Activated T-helper 9 cell treated with anti-CD3 and anti-CD28 coated beads, Interleukin-2, amount 50 U/mL, for 16 hours (primary cell): ENCODE results near the gene MGAM2.

Source experiments
- DNase-seq: peaks from one replicate; pipeline ENCODE4 v3.0.0-alpha.2; 2020; ENCODE audit warnings: low read depth

MGAM2 gene

DNA sequence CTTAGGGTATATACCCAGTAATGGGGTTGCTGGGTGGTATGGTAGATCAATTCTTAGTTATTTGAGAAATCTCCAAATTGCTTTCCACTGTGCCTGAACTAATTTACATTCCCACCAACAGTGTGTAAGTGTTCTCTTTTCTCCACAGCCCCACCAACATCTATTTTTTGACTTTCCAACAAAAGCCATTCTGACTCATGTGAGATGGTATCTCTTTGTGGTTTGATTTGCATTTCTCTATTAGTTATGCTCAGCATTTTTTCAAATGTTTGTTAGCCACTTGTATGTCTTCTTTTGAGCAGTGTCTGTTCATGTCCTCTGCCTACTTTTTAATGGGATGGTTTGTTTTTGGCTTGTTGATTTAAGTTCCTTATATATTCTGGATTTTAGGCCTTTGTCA is 66.4 kb downstream of the MGAM2 start:
- no peak for DNase-seq

DNA sequence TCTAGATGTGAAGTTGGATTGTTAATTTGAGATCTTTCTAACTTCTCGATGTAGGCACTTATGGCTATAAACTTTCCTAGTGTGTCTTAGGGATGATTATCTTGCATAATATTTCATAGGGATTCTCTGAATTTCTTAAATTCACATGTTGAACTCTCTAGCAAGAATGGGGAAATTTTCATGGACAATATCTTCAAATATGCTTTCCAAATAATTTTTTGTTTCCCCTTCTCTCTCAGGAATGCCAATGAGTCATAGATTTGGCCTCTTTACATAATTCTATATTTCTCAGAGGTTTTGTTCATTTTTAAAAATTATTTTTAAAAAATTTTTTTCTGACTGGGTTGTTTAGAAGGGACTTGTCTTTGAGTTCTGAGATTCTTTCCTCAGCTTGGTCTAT is 68.9 kb downstream of the MGAM2 start:
- no peak for DNase-seq

DNA sequence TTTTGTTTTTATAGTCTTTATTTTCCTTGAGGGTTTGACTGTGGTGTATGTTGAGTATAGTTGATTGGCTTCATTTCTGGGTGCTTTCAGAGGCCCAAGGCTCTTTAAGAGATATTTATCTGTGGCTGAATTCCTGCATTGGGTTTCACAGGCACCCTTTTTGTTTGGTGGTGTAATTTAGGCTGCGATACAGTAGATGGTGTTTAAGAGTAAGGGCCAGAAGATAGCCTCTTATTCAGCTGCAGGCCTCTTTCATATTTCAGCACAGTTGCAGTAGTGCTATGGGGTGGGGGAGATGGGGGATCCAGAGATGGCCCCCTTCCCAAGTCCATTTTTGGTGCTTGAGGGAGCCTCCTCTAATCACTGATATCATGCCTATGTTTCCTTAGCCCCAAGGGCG is 69.7 kb downstream of the MGAM2 start:
- DNase-seq = no peak

DNA sequence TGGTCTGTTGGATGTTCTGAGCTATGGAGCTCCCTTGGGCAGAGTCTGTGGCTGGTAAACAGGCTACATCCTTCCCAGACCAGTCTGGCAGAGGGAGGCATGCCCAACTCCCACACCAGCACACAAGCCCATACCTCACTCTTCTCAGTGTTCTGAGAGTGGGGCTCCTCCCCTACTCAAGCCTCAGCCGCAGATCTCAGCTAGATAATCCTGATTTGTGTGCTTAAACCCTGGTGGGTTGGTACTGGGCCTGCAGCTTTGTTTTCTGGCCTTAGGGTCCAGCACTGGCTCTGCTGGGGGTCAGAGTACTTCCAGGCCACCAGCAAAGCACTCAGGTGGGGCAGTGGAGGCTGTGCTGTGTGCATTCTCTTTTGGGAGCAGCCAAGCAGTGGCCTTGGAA is 70.4 kb downstream of the MGAM2 start:
- DNase-seq = no peak

DNA sequence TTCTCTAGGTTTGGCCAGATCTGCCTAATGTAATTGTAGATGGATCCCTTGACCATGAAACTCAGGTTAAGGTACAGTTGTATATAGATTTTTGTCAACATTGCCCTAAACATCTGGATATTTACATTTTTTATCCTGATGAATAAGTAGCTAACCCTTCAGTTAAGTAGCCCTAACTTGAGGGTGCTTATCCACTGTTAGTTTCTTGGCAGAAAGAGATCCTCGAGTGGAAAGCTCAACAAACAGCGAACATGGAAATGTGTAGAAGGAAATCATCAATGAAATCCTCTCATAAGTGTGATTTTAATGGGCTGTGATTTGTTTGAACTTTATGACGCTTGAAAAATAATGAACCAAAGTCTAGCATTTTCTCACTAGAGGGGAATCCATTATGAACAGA is 73.6 kb downstream of the MGAM2 start:
- DNase-seq = no peak

DNA sequence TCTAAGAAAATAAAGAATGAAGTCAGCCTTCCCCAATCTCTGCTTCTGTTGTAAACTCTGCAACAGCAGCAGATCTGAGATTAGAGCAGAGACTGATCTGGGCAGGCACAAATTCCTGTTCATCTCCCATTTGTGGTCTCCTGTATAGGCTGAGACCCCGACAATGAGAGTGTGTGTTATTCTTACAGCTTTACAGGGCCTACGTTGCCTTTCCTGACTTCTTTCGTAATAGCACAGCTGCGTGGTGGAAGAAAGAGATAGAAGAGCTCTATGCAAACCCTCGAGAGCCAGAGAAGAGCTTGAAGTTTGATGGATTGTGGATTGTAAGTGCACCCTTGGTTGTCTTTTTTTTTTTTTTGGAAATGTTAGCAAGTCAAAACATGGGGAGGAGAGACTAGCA is 74.3 kb downstream of the MGAM2 start:
- no peak for DNase-seq

DNA sequence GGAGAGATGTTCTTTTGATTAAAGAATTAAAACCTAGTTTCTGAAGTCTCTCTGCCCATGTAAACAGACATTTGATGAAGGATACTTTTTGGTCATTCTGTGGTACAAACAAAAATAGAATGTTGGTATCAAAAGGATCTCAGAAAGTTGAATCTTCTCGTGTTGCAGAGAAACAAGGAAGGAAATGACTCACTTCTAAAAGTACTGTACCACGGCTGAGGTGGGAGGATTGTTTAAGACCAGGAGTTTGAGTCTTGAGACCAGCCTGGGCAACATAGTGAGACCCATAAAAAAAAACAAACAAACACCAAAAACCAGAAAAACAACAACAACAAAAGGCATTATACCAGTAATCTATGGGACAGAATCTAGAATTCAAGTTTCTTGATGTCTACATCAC is 76.6 kb downstream of the MGAM2 start:
- no peak for DNase-seq

DNA sequence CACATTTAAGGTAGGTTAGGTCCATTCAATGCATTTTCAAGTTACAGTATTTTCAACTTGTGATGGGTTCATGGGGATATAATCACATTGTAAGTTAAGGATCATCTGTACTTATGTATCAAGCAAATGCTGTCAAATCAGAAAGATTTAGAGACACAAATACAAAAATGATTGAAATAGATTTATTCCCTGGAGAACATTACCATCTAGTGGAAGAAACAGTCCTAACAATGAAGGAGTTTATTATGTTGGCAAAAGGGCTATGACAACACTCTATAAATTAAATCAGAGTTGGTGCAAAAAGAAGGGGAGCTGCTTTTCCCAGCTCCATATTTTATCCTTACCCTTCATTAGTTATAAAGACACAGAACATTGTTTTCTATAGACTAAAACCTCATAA is 77.3 kb downstream of the MGAM2 start:
- DNase-seq = no peak

DNA sequence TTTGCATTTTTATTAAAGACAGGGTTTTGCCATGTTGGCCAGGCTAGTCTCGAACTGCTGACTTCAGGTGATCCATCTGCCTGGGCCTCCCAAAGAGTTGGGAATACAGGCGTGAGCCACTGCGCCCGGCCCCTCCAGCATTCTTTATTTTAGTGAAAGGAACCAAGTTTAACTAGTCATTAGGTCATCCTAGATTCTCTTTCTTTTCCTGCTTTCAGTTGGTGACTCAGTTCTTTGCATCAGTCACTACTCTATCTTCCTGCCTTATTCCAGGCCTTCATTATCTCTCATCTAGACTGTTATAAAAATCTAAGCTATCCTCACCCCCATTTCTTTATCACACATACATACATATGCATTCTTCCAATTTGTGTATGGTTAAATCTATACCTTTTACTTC is 82.7 kb downstream of the MGAM2 start:
- no peak for DNase-seq

DNA sequence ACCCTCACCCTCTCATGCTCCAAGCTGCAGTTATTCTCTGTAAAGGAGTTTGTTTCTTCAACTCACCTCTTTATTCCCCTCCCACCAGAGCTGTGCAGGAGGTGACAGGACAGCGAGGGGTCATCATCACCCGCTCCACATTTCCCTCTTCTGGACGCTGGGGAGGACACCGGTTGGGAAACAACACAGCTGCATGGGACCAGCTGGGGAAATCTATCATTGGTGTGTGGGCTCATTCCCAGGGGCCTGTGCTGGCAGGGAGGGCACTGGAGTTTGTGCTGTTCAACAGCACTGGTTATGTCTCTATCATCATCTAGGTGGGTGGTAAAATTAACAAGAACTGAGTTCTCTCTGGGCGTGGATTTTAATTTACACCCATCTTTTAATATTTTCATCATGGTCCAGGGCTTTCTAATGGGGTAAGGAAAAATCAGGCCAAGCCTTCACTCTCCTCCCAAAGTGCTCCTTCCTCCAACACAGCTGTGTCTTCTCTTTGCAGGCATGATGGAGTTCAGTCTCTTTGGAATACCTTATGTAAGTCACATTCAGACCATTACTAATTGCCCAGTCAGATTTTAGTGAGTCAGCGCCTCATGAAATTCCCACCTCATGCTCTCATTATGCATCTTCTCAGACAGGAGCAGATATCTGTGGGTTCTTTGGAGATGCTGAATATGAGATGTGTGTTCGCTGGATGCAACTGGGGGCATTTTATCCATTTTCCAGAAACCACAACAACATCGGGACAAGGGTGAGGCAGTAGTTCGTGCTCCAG is 84.7 kb downstream of the MGAM2 start:
- DNase-seq = no peak

DNA sequence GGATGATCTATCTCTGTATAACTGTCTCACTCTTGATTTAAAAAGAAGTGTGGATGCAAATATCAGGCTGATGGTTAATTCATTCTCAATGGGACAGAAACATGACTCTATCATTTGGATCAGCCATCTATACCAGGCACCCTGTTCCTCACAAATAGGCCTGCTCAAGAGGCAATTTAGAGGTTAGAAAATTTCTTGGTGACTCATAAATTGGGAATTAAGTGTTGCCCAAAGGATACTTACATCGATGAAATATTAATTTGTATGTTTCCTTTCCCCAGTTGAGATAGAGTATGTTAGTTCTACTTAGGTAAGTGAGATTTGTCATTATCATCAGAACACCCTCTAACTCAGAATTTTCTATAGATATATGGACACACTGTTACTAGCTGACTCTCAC is 88.7 kb downstream of the MGAM2 start:
- DNase-seq = no peak

DNA sequence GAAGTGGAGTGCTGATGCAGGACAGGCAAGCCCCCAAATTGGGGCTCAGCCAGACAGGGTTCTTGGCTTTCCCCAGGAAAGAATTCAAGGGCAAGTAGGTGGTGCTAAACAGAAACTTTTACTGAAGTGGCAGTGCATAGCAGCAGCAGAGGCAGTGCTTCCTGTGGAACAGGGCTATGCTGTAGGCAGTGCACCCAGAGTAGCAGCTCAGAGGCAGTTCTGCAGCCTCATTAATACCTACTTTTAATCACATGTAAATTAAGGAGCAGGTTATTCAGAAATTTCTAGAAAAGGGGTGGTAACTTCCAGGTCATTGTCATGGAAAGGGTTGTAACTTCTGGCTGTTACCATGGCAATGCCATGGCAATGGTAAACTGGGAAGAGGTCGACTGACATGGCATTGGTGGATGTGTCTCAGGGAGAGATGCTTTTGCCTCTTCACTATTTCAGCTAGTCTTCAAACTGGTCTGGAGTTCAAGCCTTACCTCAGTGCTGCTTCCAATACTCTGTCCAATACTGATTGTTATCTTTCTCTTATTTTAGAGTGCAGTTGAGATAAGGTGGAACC is 117.1 kb downstream of the MGAM2 start:
- no peak for DNase-seq

DNA sequence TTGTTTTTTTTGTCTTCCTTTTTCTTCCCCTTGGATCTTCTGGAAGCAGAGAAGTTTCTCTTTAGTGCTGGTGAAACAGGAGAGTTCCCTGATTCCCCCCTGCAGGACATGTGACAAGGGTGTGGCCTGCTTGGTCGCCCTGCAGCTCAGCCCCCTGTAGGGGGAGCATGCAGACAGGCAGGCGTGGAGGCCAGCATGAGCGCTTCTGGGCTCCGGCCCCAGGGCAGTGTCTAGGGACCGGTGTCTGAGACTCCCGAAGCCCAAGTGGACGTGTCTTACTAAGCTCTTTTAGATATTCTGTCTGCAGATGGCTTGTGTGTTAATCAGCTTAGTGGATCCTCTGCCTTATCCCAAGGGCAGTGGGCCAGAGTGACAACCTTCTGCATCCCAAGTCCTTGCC is 120.2 kb downstream of the MGAM2 start:
- DNase-seq = no peak

DNA sequence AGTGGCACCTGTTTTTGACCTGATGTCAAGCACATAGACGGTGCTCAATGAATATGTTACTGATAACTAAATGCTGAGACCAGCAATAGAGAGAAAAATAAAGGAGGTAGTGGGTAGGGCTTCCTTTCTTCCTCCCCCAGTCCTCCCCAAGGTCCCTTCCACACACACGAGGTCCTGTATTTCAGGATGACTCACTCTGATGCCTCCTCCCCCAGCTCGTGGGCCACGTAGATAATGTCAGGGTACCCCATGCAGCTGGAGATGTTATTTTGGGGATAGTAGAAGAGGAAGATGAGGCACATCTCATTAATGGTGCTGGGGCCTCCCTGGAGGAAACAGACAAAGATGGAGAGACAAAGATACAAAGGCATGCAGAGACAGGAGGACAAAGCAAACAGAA is 129.0 kb downstream of the MGAM2 start:
- no peak for DNase-seq

DNA sequence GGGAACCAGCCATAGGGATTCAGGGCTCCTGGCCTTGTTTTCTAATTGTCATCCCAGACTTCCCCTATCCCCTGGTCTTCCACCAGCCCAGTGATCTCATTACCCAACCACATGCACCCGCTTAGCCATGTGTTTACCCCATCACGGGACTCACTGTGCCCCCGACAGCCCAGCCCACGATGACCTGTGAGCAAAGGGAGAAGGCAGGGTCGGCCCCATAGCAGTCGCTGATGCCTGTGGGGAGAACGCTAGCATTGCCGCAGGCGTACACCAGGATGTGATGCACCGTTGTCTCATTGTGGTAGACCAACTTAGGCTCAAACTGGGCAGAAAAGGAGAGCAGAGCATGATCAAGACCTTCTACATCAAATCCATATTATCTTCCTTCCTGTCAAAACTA is 132.3 kb downstream of the MGAM2 start:
- DNase-seq = no peak

DNA sequence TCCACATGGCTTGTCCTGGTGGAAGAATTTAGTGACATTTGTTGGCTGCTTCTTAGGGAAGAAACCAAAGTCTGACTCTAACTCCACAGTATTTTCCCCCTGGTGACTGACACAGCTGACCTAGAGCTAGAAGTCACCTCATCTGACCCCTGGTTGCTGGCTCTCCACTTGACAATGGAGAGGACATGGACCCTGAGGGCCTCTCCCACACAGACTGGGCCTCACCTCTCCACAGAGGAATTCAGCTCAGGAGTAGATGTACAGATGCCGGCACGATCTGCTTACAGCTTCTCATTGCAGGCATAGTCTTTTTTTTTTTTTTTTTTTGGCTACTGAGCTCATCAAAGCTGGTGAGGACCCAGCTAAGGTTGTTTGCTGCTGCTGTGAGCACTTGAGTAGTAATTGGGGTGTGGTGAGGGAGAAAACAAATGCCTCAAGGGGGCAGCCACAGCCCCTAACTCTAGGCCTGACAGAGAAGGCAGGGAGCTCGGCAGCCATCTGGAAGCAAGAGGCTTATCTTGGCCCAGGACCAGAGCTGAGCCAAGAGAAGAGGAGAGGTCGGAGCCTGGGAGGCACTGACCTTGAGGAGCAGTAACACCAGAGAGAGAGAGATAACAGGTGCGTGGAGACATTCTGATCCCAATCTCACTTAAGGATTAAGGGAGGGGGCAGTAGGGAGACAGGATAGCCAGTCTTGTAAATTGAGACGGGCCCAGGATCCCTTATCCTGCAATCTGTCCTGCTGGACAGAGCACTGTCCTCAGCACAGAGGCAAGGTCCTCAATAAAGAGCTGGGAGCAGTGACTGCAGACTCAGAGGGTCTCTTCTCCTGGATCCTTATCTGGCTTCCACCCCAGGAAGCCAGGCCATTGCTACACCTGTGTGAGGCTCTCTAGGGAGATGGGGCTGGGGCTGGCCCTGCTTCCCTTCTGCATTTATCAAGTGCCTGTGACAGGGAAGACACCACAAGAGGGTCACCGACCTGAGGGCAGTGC is 136.9 kb downstream of the MGAM2 start:
- DNase-seq = no peak

DNA sequence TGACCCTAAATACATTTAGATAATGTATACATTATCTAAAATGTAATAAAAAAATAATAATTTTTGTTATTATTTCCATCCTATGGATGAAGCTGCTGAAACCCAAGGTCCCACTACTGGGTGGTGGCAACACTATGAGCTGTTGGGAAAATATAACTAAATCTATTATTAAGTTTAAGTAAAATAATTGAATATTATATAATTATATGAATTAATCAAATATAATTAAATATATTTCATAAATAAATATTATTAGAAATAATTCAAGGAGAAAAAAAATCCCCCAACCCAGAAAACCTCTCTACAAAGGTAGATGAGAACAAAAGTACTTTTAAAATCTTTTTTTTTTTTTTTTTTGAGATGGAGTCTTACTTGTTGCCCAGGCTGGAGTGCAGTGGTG is 138.4 kb downstream of the MGAM2 start:
- no peak for DNase-seq

DNA sequence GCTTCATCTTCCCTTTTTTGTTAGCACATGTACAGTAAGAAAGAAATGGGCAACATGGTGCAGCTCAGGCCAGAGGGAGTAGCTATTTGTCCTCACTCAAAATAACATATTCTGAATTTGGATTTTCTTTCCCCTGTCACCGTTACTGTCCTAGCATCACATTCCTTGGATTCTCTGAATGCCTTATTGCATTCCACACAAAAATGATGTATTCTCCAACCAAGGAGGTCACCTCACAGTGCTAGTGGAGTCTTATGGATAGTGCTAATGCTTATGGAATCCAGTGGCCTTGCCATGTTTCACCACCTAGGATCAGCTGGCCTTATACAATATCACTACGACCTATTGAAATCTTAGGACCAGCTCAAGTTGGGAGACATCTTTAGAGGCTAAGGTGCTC is 139.2 kb downstream of the MGAM2 start:
- DNase-seq = no peak

DNA sequence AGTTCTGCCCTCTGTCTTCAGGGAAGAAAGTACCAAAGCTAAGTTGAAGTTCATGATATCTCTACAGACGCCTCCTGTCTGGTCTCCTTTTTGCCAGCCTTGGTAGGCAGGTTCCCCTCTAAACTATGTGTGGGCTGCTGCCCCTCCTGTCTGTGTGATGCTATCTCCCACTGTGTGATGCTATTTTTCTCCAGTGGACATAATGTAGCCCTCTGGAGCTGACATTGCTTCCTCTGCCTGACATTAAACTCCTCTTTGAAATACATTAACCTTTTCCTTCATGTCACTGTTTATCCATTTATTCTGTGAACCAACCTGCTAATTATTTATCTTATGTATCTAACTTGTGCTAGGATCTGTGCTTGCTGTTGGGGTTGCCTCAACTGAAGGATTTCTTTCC is 146.4 kb downstream of the MGAM2 start, which contains the start of gene PRSS58:
Gene PRSS58, minus strand, starts transcription at position 101 of the 400 bp plus-strand sequence. CDS start 351 bp downstream, outside the sequence.
- no peak for DNase-seq

DNA sequence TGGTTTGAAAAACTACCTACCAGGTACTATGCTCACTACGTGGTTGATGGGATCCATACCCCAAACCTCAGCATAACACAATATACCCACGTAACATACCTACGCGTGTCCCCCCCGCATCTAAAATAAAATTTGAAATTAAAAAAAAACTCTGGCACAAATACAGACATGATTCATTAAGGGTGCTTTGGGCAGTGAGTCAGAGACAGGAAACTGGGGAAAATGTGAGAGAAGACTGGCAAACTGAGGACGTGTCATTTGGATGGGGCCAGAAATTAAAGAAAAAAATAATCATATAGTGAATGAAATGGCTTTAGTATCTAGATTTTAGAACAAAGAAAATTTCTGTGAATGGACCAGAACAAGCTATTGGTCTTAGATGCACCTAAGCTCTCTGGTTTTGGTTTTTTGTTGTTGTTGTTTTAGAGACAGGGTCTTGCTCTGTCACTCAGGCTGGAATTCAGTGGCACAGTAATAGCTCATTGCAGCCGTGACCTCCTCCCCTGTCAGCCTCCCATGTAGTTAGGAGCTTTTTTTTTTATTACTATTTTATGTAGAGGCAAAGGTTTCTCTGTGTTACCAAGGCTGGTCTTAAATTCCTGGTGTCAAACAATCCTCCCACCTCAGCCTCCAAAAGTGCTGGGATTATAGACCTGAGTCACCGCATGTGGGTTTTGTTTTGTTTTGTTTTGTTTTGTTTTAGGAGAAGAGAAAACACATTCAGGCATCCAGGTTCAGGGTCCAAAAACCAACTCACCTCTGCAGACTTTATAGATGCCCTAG is 152.3 kb downstream of the MGAM2 start:
- no peak for DNase-seq
